SKM-1 treated with dmso at 0.1 percent for 144 hours (cell line): ENCODE data around the gene LRRTM4.

Experiments
- DNase-seq: peaks from one replicate; lab custom pipeline; 2025; ENCODE audit not compliant: unreplicated experiment; lab: John Stamatoyannopoulos, UW

The LRRTM4 gene

DNA sequence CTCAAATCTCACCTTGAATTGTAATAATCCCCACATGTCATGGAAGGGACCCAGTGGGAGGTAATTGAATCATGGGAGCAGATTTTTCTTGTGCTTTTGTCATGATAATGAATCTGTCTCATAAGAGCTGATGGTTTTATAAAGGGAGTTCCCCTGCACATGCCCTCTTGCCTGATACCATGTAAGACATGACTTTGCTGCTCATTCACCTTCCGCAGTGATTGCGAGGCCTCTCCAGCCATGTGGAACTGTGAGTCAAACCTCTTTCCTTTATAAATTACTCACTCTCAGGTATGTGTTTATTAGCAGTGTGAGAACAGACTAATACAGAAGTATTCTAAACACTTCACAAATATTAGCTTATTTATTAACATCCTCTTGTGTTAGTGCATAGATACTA lies 516.7 kb downstream of the LRRTM4 start:
- no peak for DNase-seq

DNA sequence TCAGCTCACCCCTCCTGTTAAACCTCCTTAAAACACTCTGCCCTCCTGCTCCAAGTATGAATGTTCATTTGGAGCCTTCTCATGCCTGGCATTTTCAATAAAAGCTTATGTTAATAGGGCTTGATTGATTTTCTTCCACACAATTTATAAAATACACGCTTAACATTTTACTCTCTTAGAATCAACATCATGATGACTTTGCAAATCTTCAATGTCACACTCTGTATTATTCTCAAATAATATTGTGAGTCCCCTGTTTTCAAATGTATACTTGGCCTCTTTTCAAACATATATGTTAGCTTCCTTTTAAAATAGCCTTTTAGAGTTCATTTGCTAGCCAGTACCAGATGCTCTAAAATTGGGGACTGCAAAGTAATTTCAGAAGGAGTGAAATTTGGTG lies 520.3 kb downstream of the LRRTM4 start:
- no peak for DNase-seq

DNA sequence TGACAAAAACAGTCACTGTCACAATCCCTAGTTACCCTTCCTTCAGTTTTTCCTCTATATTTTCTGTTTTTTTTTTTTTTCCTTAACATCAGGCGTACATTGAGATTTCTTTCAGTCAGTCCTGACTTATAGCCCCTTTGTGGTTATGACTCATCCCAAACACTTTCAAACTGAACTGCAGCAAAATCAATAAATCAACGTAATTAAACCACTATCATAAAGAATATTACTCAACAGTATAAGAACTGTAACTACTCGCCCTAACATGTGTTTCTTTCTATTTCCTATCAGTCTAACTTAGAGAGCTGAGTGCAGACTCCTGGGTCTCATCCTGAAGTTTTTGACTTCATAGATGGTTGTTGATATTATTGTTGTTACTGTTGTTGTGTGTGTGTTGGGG lies 523.5 kb downstream of the LRRTM4 start:
- no peak for DNase-seq

DNA sequence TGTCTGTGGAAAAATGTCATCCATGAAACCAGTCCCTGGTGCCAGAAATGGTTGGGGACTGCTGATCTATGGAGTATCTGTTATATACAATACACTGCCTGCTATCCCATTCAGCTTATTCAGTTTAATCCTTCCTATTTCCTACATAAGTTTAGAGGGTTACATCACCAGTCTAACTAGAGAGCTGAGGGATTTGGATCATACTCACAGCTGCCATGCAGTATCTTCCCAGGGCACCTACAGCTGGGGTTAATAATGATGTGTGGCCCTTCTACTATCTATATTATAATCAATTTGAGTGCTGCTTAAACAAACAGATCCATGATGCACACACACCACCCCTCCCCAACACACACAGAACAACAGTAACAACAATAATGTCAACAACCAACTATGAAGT lies 524.0 kb downstream of the LRRTM4 start:
- DNase-seq = no peak

DNA sequence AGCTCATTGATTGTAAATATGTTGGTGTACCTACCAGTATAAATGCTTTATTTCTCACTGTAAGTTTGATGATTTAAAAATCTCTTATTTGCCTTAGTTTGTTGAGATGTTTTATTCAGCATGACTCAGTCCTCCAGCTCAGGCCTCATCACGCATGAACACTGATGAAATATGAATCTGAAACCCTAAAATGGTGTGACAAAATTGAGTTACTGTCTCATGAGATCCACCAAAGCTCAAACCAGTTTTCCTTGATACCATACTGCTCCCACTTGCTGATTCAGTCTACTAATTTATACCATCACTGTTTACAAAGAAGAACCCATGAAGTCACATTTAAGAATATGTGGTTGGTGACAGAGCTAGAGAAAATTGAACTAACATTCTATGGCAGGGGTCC lies 524.9 kb downstream of the LRRTM4 start:
- no peak for DNase-seq

DNA sequence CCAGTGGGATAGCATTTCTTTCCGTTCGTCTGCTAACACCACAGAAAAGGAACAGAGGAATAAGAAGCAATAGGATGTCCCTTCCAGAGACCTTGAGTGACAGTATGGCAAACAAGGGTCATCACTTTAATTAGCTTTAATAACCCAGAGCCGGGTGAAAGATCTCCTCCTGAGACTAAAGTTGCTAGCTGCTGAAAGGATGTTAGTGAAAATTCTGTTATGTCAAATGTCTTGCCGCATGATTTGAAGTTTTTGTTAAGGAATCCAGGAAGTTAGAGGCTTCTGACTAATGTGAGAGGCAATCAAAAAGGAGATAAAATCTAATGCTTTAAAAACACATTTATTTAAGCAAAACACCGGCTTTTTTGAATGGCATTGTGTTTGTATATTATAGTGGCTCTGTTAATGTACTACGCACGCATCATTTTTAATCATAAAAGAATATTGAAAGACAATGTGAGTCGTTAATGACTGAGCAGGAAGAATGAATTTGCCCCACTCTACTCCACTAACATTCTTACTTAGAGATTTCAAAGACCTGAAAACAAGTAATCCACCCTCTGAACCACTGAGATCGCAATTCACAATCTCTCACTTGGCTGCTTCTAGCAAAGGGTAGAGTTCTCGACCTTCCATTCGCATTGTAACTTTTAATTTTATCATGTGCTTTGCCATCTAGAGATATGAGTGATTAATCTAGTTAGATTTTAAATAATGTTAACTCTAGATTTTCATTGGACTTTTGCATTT lies 536.6 kb downstream of the LRRTM4 start:
- DNase-seq = no peak

DNA sequence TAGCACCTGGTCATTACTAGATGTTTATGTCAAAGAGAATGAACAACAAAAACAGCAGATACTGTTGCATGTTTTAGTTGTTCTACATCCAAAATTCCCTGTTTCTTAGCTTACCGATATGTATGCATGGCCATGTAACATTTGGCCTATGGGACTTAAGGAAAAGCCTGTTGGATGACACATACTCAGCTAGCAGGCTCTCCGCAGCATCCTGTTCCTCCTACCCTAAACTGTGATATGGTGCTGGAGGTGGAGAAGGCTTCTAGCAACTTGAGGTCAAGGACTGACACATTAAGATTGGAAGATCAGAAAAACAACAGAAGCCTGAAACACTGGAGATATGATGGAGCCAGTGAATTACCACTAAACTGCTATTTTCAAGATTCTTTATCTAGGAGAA lies 537.8 kb downstream of the LRRTM4 start:
- no peak for DNase-seq

DNA sequence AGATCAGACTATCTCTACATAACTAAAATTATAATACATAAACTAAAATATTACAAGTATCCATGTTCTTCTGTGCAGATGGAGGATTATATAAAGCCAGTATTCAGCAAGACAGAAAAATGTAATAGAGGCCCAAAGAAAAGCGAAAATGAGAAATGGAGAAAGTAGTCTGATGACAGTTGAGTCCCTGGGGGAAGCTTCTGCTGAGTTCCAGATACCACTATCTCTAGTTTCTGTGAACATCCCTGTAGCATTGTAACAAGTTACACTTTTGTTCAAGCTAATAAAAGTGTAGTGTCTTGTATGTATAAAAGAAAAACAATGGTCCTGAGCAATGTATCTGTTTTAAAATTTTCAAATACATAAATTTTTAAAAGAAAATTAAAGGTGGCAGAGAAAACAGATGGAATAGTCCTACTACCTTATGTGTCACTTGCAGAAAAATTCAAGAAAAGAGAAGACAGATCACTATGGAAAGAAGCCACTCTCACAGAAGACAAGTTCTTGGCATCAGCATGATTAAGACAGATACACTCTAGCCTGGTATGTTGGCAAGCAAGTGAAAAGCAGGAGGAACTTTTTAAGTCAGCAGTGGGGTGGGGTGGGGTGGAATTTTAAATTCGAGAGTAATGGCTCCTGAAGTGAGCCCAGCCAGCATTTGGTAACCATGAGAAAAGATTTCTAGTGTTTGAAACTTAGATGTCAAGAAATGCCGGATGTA lies 541.9 kb downstream of the LRRTM4 start:
- no peak for DNase-seq

DNA sequence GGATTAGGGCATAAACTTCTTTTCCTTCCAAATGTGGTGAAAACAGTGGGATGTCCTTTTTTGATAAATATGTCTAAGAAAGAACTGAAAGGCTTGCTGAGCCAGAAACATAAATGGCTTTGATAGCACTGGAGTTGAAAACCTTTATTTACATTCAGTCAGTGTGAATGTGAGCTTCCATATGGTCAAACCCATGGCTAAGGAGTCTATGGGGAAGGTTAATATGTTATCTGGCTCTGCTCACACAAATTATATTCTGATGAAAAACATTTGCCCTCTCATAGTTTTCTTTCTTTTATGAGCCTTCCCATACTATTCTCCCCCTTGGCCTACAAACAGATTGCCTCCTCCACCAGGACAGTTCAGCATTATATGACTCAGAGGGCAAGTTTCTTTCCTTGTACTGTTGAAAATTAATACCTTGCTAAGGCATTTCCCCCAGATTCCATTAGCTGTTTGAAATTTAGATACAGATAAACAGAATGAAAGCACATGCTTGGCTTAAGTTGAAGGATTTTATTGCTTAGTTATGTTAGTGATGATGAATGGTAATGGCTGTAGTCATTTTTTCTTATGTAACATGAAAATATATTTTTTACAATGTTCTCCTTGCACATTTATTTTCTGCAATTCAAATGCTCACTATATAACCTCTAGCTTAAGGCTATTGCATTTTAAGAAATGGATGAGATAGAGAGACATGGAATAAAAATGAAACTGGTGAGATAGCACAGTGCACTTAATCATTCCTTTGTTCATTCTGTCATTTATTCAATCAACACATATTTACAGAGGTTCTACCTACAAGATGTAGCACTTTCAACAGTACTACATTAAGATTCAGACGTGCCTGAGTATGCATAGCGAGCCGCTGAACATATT lies 544.1 kb downstream of the LRRTM4 start:
- DNase-seq = no peak

DNA sequence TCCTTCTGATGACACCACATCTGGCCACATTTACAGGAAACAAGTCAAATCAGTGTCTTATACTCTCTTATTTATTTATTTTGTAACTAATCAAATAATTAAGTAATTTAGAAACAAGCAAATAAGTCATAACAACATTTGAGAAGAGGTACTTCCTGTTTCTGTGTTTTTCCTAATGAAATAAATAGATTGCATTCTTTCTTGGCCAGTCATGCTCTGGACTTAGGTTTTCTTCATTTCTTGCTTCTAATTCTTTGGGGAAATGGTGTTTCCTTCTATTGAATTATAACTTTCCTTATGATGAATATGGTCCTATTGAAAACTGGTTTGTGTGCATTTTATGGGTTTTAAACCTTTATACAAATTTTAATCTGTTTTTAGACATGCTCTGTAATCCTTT lies 546.4 kb downstream of the LRRTM4 start:
- no peak for DNase-seq

DNA sequence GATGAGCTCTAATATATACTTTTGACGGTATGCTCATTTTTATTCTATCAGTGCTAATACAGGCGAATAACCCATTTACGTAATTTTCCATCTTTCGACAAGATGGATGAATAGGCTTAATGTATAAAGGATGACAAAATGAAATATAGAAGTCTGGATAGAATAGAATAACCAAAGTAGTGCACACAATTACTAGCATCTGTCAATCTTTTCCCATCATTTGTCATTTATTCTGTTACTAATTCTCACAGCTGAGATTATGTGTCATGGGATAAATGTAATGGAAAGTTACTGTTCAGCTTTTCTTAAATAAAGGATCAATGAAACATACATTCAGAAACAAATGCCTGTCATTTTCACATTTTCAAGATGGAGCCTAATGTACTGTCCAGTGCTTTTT lies 548.6 kb downstream of the LRRTM4 start:
- no peak for DNase-seq

DNA sequence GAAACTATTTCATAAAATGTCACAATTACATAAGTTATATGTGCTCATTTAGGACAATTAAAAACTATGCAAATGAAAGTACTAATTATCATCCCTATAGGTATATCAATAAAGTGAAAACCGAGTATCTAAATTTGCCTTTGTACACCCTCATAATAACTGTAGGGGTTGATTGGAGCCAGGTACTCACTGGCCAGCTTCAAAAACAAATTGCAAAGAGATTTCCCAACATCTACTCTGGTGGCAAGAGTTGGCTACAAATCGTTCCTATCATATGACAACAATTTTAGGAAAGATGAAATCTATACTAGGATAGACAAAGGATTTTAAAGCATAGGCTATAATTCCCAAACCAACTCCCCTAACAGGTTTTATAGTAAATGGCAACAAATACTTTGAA lies 556.4 kb downstream of the LRRTM4 start:
- DNase-seq = no peak

DNA sequence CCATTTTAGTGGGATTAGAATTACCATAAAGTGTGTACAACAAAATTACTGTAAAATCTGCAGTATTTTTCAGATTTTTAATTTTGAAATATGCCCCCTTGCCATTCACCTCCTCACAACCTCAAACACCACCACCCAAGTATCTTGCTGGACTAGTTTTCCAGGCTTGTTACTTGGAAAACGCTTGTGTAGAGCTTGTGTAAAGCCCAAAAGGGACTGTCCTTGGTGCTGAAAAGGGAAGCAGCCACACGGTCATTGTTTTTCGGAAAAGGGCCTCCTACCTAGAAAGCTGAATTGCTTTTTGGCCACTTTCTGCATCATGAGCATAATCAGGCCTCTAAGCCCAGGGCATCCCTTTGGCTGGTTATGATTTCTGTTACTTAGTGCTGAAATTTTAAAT lies 563.4 kb downstream of the LRRTM4 start:
- DNase-seq = no peak

DNA sequence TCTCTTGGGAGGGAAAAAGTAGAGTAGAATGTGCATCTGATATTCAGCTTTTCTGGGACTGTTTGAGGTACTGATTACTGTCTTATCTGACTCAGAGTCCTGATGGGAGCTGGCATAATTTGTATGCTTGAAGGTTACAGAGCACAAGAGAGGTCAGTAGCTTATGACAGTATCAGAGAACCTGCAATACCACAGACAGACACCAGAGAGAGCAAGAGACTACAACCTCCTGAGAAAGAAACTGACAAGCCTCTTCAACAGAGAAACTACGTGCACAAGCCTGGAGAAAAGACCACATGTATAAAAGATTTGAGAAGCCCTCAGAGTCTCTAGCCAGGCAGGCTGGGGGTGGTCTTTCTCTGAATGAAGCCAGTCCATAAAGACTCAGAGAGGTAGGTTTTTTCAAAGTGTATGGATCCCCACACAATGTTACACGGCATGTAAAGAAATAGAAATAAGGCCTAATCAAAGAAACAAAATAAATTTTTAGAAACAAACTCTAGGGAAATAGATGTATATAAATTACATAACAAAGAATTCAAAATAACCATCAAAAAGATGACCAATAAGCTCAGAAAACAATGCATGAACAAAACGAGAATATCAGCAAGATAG lies 568.3 kb downstream of the LRRTM4 start:
- DNase-seq = peak; percentile 58

DNA sequence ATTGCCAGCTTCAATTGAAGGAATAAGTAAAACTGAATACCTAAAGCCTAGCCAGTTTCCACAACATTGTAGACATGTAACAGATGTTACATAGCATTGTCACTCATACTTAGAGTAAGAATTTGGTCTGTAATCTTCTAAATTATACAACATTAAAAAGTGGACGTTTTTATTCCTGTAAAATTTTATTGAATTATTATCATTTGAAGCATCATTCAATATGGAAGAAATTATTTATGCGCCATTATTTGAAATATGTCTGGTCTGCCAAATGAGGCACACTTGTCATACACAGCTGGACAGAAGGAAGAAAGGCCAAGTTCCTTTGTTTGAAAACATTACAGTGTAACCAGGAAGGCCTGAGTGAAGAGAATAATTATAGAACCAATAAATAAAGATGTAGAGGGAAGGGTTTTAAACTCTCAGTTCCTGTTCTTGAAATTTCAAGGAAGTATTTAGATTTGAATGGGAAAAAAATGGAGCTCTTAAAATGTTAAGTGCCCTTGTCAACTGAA lies 575.5 kb downstream of the LRRTM4 start:
- DNase-seq = no peak

DNA sequence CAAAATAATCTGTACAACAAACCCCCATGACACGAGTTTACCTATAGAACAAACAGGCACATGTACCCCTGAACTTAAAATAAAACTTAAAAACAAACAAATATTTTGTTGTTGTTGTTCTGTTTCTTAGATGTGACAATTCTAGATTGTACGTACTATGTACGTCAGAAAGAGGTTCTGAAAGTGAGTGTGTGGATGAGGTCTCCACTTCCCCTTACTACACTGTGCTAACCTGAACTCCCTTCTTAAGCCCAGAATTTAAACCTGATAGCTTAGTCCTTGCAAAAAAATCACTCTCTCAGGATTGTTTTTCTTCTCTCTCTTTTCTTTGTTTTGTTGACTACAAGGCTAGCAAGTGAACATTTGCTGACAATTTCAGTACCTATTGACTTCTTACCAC lies 581.6 kb downstream of the LRRTM4 start:
- DNase-seq = no peak

DNA sequence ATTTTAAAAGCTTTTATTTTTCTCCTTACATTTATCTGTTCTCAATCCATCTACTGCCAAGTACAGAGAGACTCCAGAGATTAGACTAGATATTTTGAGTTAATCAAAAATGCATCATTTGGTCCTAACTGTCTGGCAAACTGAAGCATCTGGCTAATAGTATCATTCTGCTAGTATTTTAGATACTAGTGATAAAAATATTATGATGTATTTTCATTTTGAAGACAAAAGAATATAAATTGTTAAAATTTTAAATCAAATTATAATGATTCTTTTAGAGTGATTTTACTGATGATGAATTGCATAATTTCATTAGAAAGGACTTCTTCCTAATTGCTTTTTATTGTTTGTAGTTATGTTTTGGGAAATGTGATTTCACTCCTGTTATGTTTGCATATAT lies 584.0 kb downstream of the LRRTM4 start:
- no peak for DNase-seq

DNA sequence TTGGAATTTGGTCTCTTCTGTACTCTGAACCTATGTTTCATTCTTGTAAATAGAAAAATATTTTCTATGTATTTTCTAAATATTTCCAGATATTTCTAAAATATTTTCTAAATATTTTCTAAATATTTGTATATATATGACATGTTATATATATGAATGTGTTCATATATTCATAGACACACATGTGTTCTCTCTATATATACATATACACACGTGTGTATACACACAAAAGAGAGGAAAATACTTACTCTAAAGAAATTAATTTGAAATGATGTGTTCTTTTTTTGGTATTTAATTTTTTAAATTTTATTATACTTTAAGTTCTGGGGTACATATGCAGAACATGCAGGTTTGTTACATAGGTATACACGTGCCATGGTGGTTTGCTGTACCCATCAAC lies 589.6 kb downstream of the LRRTM4 start:
- DNase-seq = no peak

DNA sequence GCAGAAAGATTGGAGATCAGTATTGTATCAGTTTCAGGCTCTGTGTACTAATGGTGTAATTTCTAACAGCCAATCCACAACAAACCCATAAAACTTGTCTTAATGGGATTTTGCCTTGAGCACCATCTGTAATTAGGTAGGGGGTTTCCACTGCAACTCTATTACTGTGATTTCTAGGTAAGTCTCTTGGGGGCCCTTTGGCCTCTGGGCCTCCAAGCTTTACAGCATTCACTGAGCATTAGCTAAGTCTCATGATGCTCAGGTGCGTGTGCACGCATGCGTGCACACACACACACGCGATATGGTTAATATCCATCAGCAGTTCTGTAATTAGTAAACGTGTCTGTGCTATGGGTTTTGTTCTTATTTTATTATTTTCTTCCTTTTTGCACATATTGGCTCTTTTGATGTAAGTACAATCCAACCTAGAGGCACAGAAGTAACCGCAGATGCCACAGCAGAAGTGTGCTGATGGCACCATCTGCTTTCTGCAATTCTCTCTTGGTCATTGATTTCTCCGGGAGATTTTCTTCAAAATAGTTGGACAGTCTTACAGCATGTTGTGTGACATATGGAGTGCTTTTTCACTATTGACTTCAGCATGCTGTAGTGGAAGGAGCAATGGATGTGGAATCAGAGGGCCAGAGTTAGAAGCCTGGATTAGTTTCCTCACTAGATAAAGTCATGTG lies 592.0 kb downstream of the LRRTM4 start:
- no peak for DNase-seq

DNA sequence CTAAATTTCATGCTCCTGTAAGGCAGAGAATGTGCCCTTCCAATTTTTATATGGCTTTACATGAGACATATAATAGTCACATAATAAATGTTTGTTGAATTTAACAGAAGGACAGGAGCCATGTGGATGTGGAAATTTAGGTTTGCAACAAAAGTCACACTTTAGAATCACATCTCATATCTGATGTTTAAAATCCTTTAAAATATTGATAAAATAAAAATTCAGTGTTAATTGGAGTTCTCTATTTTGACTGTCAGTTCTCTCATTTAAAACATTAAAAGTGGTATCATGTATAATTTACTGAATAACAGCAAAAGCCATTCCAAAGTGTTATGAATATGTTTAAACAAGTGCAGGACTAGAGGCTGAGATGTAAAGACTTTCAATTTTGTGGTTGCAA lies 594.1 kb downstream of the LRRTM4 start:
- no peak for DNase-seq

DNA sequence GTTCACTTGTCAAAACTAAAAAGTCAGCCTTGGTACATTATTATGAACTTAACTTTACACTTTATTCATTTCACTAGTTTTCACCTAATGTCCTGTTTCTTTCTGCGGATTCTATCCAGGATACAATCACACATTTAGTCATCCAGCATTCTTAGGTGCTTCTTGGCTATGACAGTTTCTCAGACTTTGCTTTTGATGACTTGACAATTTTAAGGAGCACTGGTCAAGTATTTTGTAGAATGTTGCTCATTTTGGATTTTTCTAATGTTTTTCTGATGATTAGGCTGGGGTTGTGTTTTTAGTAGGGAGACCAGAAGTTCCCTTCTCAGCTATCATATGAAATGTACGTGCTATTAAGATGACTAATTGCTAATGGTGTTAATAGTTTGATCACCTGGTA lies 601.2 kb downstream of the LRRTM4 start:
- no peak for DNase-seq
